Measurements from ENCODE around the gene ST6GAL2. TPM values are rescaled to one million over a fixed set of nuclear protein-coding genes. Genes with fewer than 3 reads are reported as not detected.

ST6GAL2 gene
- total RNA-seq, 2 donors from 2014 or later: 7.8 to 17.9 TPM

- no peak overlapping the region for H3K27ac Mint-ChIP-seq
- no peaks in the 10 kb centered on the region for H3K27me3 ChIP-seq (ENCODE audit: control insufficient read depth, insufficient read depth, low read length, poor library complexity, severe bottlenecking)
- no peaks in the 10 kb centered on the region for H3K27me3 Mint-ChIP-seq (ENCODE audit: insufficient read depth)
- no peak overlapping the region for H3K27ac ChIP-seq (ENCODE audit: low read depth, low read length)
- TF ChIP-seq, protein P1, sequence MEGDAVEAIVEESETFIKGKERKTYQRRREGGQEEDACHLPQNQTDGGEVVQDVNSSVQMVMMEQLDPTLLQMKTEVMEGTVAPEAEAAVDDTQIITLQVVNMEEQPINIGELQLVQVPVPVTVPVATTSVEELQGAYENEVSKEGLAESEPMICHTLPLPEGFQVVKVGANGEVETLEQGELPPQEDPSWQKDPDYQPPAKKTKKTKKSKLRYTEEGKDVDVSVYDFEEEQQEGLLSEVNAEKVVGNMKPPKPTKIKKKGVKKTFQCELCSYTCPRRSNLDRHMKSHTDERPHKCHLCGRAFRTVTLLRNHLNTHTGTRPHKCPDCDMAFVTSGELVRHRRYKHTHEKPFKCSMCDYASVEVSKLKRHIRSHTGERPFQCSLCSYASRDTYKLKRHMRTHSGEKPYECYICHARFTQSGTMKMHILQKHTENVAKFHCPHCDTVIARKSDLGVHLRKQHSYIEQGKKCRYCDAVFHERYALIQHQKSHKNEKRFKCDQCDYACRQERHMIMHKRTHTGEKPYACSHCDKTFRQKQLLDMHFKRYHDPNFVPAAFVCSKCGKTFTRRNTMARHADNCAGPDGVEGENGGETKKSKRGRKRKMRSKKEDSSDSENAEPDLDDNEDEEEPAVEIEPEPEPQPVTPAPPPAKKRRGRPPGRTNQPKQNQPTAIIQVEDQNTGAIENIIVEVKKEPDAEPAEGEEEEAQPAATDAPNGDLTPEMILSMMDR (conservative IDR thresholded peaks at IDR 0.05): no peak
- no peaks in the 10 kb centered on the region for H3K4me1 ChIP-seq (ENCODE audit: control insufficient read depth, insufficient read depth, low read length)
- no peaks in the 10 kb centered on the region for H3K4me1 Mint-ChIP-seq
- peaks cover 10% of the 10 kb centered on the region for H3K9me3 Mint-ChIP-seq
- DNase-seq: no peak
- no peaks in the 10 kb centered on the region for H3K36me3 ChIP-seq (ENCODE audit: control insufficient read depth, insufficient read depth, low read length)
- H3K36me3 Mint-ChIP-seq (ENCODE audit: low read depth): no peaks in the 10 kb centered on the region
- peaks cover 4% of the 10 kb centered on the region for H3K9me3 ChIP-seq (ENCODE audit: control insufficient read depth, low read length)
- no peak overlapping the region for H3K4me3 ChIP-seq (ENCODE audit: low read length)
- no peak overlapping the region for H3K4me3 Mint-ChIP-seq
- H3K9ac ChIP-seq (ENCODE audit: extremely low read depth, low read length, poor library complexity, severe bottlenecking): no peak overlapping the region
- WGBS, 2 experiments (ENCODE audit: insufficient coverage in 1 of 2, insufficient read length in 1 of 2): 88 to 100% methylated on average over 1 of the region's 1 CpG
Observed at GRCh38 chr2:106921451-106921850, 35.5 kb upstream of the ST6GAL2 start.

- H3K36me3 ChIP-seq (ENCODE audit: control insufficient read depth, insufficient read depth, low read length): no peaks in the 10 kb centered on the region
- no peaks in the 10 kb centered on the region for H3K27me3 ChIP-seq (ENCODE audit: control insufficient read depth, insufficient read depth, low read length, poor library complexity, severe bottlenecking)
- H3K4me3 ChIP-seq (ENCODE audit: low read length): no peak overlapping the region
- H3K9me3 ChIP-seq (ENCODE audit: control insufficient read depth, low read length): no peaks in the 10 kb centered on the region
- H3K4me1 Mint-ChIP-seq: no peaks in the 10 kb centered on the region
- DNase-seq: no peak
- H3K36me3 Mint-ChIP-seq (ENCODE audit: low read depth): no peaks in the 10 kb centered on the region
- H3K4me3 Mint-ChIP-seq: no peak overlapping the region
- WGBS, 2 experiments (ENCODE audit: insufficient coverage in 1 of 2, insufficient read length in 1 of 2): 76 to 100% methylated on average over 1 of the region's 1 CpG
- H3K27ac Mint-ChIP-seq: no peak overlapping the region
- H3K27ac ChIP-seq (ENCODE audit: low read depth, low read length): no peak overlapping the region
- no peaks in the 10 kb centered on the region for H3K27me3 Mint-ChIP-seq (ENCODE audit: insufficient read depth)
- H3K4me1 ChIP-seq (ENCODE audit: control insufficient read depth, insufficient read depth, low read length): no peaks in the 10 kb centered on the region
- H3K9me3 Mint-ChIP-seq: peaks cover 4% of the 10 kb centered on the region
- H3K9ac ChIP-seq (ENCODE audit: extremely low read depth, low read length, poor library complexity, severe bottlenecking): no peak overlapping the region
- TF ChIP-seq, protein P1 (conservative IDR thresholded peaks at IDR 0.05): no peak
Observed at GRCh38 chr2:106919012-106919411, 33.0 kb upstream of the ST6GAL2 start.

GRCh38 chr2:106904242-106904641 is 18.3 kb upstream of the ST6GAL2 start:
- Mint-ChIP-seq H3K27ac (no peak overlapping the region), H3K4me1 (no peaks in the 10 kb centered on the region), H3K9me3 (peaks cover 11% of the 10 kb centered on the region), H3K27me3 (ENCODE audit: insufficient read depth) (no peaks in the 10 kb centered on the region), H3K4me3 (no peak overlapping the region), H3K36me3 (ENCODE audit: low read depth) (peaks cover under 1% of the 10 kb centered on the region)
- no peak for DNase-seq
- H3K36me3 ChIP-seq (ENCODE audit: control insufficient read depth, insufficient read depth, low read length): no peaks in the 10 kb centered on the region
- H3K9me3 ChIP-seq (ENCODE audit: control insufficient read depth, low read length): peaks cover 4% of the 10 kb centered on the region
- no peaks in the 10 kb centered on the region for H3K27me3 ChIP-seq (ENCODE audit: control insufficient read depth, insufficient read depth, low read length, poor library complexity, severe bottlenecking)
- H3K9ac ChIP-seq (ENCODE audit: extremely low read depth, low read length, poor library complexity, severe bottlenecking): no peak overlapping the region
- TF ChIP-seq, protein P1 (conservative IDR thresholded peaks at IDR 0.05): no peak
- H3K4me1 ChIP-seq (ENCODE audit: control insufficient read depth, insufficient read depth, low read length): no peaks in the 10 kb centered on the region
- WGBS, 2 experiments (ENCODE audit: insufficient coverage in 1 of 2, insufficient read length in 1 of 2): 79% methylated on average over 1 of the region's 2 CpGs; no CpG with 5 or more reads in 1 of the 2 experiments
- H3K27ac ChIP-seq (ENCODE audit: low read depth, low read length): no peak overlapping the region
- no peak overlapping the region for H3K4me3 ChIP-seq (ENCODE audit: low read length)
